IPS DF 6.9 (cell line): Measurements from ENCODE around the gene PHF19.

Experiments
- DNase-seq: peaks from one replicate; pipeline ENCODE4 v3.0.0-alpha.2; 2013; ENCODE audit warnings: low read depth, low spot score
- H3K27ac ChIP-seq: one replicate; pipeline ENCODE4 v1.5.1; 2013; ENCODE audit warnings: low read length, control low read depth
- H3K27me3 ChIP-seq: 2 replicates; pipeline ENCODE4 v1.6.1; 2013; ENCODE audit warnings: mild to moderate bottlenecking, low read length; ENCODE audit not compliant: control insufficient read depth, insufficient read depth
- H3K36me3 ChIP-seq: 2 replicates; pipeline ENCODE4 v1.6.1; 2013; ENCODE audit warnings: low read length; ENCODE audit not compliant: control insufficient read depth, insufficient read depth
- H3K4me1 ChIP-seq: 2 replicates; pipeline ENCODE4 v1.6.1; 2013; ENCODE audit warnings: low read length; ENCODE audit not compliant: control insufficient read depth, insufficient read depth
- H3K4me3 ChIP-seq: 2 replicates; pipeline ENCODE4 v1.5.1; 2013; ENCODE audit warnings: mild to moderate bottlenecking, low read length
- H3K9me3 ChIP-seq: 2 replicates; pipeline ENCODE4 v1.6.1; 2013; ENCODE audit warnings: low read length, inconsistent platforms; ENCODE audit not compliant: control insufficient read depth, insufficient read depth
- WGBS: extraction: QIAGEN DNeasy Blood & Tissue Kit; methylation state at CpG from one replicate; pipeline ENCODE4 v1.1.7; 2013; ENCODE audit warnings: mixed read lengths, missing lambda C conversion rate; ENCODE audit not compliant: insufficient read length, insufficient coverage; 5-methylcytosine and 5-hydroxymethylcytosine counted together

PHF19 gene

GRCh38 chr9:120841930-120842684, 34.9 kb downstream of the PHF19 start:
- DNase-seq = no peak
- Histone ChIP-seq H3K4me1 (peaks cover 1% of the 10 kb centered on the region; the same call in 1 of the 2 replicates), H3K27me3 (no peaks in the 10 kb centered on the region), H3K36me3 (no peaks in the 10 kb centered on the region), H3K27ac (no peak overlapping the region), H3K9me3 (no peaks in the 10 kb centered on the region), H3K4me3 (peak overlapping the region; percentile 91)
- no CpG with 5 or more reads among the region's 18 CpGs for WGBS

DNA sequence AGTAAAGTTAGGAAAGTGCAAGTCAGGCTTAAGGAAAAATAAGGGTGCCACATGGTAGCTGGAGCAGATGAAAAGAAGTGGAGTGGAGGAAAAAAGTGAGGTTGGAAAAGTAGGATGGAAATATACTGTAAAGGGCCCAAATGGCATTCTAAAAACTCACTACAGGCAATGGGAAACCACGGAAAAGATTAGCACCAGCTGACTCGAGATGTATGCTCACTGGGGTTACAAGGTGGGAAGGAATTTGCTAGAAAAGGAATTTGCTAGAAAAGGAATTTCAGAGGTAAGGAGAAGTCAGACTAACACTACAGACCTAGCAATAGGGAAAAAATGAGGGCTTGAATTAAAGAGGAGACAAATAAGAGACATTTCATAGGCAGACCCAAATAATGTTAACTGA, 37.8 kb downstream of the PHF19 start:
- no peak for DNase-seq
- Histone ChIP-seq H3K4me3 (no peak overlapping the region), H3K36me3 (no peaks in the 10 kb centered on the region), H3K4me1 (no peaks in the 10 kb centered on the region; the same call in 1 of the 2 replicates), H3K9me3 (no peaks in the 10 kb centered on the region), H3K27ac (no peak overlapping the region), H3K27me3 (no peaks in the 10 kb centered on the region)
- no CpG with 5 or more reads among the region's 2 CpGs for WGBS

DNA sequence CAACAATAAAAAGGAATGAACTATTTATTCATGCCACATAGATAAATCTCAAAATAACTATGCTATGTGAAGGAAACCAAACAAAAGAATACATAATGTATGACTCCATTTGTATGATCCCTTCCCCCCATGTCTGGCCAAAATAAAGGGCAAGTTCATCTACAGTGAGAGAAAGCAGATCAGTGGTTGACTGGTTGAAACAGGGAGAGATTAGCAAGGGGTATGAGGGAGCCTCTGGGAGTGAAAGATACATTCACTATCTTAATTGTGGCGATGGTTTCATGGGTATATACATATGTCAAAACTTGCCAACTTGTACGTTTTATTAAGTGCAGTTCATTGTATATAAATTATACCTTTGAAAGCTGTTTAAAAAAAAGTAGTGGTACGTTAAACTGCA, 39.1 kb downstream of the PHF19 start:
- H3K4me1 ChIP-seq = no peaks in the 10 kb centered on the region
- no peak overlapping the region for H3K27ac ChIP-seq
- H3K36me3 ChIP-seq = no peaks in the 10 kb centered on the region
- no peaks in the 10 kb centered on the region for H3K27me3 ChIP-seq
- H3K9me3 ChIP-seq = no peaks in the 10 kb centered on the region
- H3K4me3 ChIP-seq = no peak overlapping the region
- no peak for DNase-seq
- no CpG with 5 or more reads among the region's 3 CpGs for WGBS

DNA sequence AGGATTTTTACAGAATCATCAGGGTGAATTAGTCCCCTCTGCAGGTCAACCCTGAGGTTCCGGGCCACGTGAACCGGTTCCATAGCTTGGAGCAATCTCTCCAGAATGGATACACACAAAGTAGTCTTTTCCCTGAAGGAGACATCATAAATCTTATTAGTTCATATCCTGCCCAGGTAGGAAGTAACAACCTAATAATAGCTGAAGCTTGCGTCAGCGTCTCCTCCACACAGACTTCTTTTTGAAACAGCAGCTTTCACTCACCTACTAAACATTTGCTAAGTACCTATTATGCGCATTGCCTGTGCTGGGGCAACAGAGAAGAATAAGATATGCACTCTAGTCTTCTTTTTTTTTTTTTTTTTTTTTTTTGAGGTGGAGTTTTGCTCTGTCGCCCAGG, 43.7 kb downstream of the PHF19 start:
- no CpG with 5 or more reads among the region's 7 CpGs for WGBS
- H3K4me1 ChIP-seq = no peaks in the 10 kb centered on the region
- no peak overlapping the region for H3K4me3 ChIP-seq
- peaks cover 11% of the 10 kb centered on the region; the same call in 1 of the 2 replicates for H3K36me3 ChIP-seq
- H3K27me3 ChIP-seq = no peaks in the 10 kb centered on the region
- H3K9me3 ChIP-seq = no peaks in the 10 kb centered on the region
- no peak for DNase-seq
- H3K27ac ChIP-seq = no peak overlapping the region

DNA sequence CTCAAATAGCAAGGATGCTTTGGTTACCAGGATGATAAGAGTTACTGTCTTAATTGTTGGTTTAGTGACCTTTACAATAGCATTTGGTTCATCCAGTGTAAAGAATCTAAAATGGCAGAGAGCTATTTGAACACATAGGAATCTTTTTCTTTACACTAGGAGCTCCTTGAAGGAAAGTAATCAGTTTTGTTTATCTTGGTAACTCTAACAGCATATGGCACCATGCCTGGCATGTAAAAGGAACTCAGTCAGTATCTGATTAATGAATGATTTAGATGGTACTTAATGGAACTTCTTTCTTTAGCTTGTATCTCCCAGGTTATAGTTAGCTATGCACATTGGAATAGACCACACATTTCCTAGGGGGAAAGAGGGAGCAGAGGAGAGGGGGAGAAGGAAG, 44.2 kb downstream of the PHF19 start:
- no peaks in the 10 kb centered on the region for H3K4me1 ChIP-seq
- no peaks in the 10 kb centered on the region for H3K27me3 ChIP-seq
- H3K36me3 ChIP-seq = peaks cover 11% of the 10 kb centered on the region; the same call in 1 of the 2 replicates
- no peaks in the 10 kb centered on the region for H3K9me3 ChIP-seq
- no peak overlapping the region for H3K4me3 ChIP-seq
- no peak overlapping the region for H3K27ac ChIP-seq
- DNase-seq = no peak

DNA sequence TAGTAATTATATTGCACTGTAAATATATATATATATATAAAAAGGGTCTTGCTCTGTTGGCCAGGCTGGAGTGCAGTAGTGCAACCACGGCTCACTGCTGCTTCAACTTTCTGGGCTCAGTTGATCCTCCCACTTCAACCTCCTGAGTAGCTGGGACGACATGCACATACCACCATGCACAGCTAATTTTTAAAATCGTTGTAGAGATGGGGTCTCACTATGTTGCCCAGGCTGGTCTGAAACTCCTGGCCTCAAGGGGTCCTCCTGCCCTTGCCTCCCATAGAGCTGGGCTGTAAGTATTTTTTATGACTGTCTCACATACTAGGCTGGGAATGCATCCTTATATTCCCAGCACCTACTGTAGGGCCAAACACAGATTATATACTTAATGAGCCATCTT, 46.1 kb downstream of the PHF19 start:
- WGBS = no CpG with 5 or more reads among the region's 3 CpGs
- Histone ChIP-seq H3K27ac (no peak overlapping the region), H3K9me3 (no peaks in the 10 kb centered on the region), H3K4me1 (no peaks in the 10 kb centered on the region), H3K27me3 (no peaks in the 10 kb centered on the region), H3K4me3 (no peak overlapping the region), H3K36me3 (peaks cover 11% of the 10 kb centered on the region; the same call in 1 of the 2 replicates)
- no peak for DNase-seq

GRCh38 chr9:120830151-120830550, 46.8 kb downstream of the PHF19 start:
- Histone ChIP-seq H3K4me3 (no peak overlapping the region), H3K36me3 (peaks cover 11% of the 10 kb centered on the region; the same call in 1 of the 2 replicates), H3K27me3 (no peaks in the 10 kb centered on the region), H3K4me1 (no peaks in the 10 kb centered on the region), H3K9me3 (no peaks in the 10 kb centered on the region), H3K27ac (no peak overlapping the region)
- no peak for DNase-seq
- WGBS = no CpG with 5 or more reads among the region's 3 CpGs

DNA sequence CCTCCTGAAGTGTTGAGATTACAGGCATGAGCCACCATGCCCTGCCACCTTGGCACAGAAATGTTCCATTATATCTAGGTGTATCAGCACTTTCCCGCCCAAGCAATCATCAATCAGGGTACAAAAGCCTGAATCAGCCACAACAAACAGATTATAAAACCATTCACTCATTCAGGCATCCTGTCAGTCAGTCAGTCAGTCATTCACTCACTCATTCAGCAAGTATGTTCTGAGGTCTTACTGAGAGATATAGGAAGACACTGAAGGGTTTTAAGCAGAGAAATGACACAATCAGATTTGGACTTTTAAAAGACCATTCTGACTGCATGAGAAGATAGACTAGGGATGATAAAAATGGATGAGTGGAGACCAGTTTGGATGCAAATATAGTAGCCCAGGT, 47.3 kb downstream of the PHF19 start:
- DNase-seq = no peak
- H3K9me3 ChIP-seq = no peaks in the 10 kb centered on the region
- H3K4me3 ChIP-seq = no peak overlapping the region
- no peaks in the 10 kb centered on the region for H3K27me3 ChIP-seq
- WGBS = no CpG with 5 or more reads among the region's 1 CpG
- peaks cover 11% of the 10 kb centered on the region; the same call in 1 of the 2 replicates for H3K36me3 ChIP-seq
- no peak overlapping the region for H3K27ac ChIP-seq
- H3K4me1 ChIP-seq = no peaks in the 10 kb centered on the region

- no peaks in the 10 kb centered on the region for H3K9me3 ChIP-seq
- no CpG with 5 or more reads among the region's 4 CpGs for WGBS
- no peak overlapping the region for H3K27ac ChIP-seq
- no peaks in the 10 kb centered on the region; the same call in 1 of the 2 replicates for H3K36me3 ChIP-seq
- H3K27me3 ChIP-seq = no peaks in the 10 kb centered on the region
- no peak for DNase-seq
- H3K4me1 ChIP-seq = no peaks in the 10 kb centered on the region
- H3K4me3 ChIP-seq = no peak overlapping the region
Measured at GRCh38 chr9:120820095-120820494, 56.9 kb downstream of the PHF19 start.

GRCh38 chr9:120818595-120818994, 58.4 kb downstream of the PHF19 start:
- no CpG with 5 or more reads among the region's 1 CpG for WGBS
- no peak for DNase-seq

DNA sequence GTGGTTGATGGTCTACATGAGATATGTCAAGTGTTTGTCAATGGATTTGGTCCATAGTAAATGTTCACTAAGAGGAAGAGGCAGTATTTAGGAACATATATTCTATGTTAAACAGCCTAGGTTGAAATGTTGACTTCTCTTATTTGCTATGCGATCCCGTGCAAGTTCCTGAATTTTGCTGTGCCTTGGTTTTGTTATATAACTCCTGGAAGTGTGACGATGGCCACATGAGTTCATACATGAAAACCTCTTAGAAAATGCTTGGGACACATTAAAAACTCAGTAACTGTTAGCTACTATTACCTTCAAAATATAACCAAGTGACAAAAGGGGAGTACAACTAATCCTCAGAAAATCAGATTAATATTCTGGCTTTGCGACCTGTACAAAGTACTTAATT, 61.9 kb downstream of the PHF19 start:
- Histone ChIP-seq H3K27me3 (no peaks in the 10 kb centered on the region), H3K27ac (no peak overlapping the region), H3K36me3 (no peaks in the 10 kb centered on the region; the same call in 1 of the 2 replicates), H3K9me3 (no peaks in the 10 kb centered on the region), H3K4me1 (no peaks in the 10 kb centered on the region), H3K4me3 (no peak overlapping the region)
- DNase-seq = no peak
- no CpG with 5 or more reads among the region's 4 CpGs for WGBS

More at GRCh38 chr9:120818595-120818994, 58.4 kb downstream of the PHF19 start:
- no peaks in the 10 kb centered on the region; the same call in 1 of the 2 replicates for H3K36me3 ChIP-seq
- no peaks in the 10 kb centered on the region for H3K27me3 ChIP-seq
- H3K4me3 ChIP-seq = no peak overlapping the region
- no peaks in the 10 kb centered on the region for H3K4me1 ChIP-seq
- H3K9me3 ChIP-seq = no peaks in the 10 kb centered on the region
- no peak overlapping the region for H3K27ac ChIP-seq
